ENCODE results near the gene TOM1. TPM values are rescaled to one million over a fixed set of nuclear protein-coding genes. Genes with fewer than 3 reads are reported as not detected.
A peak's percentile ranks its signal among the peaks of the same experiment; 100 is the strongest.
"Not testable (repeated sequence)": the region's sequence is repeated elsewhere in the genome, so short reads cannot be mapped to it uniquely, and the experiment has no call there.

The TOM1 gene
- total RNA-seq, 5 donors from 2014 or later (not counting 1 experiment from before 2014, with no cell fraction given), result 55.9 to 152 (median 68.3) TPM

GRCh38 chr22:35357883-35358621 is 58.4 kb downstream of the TOM1 start:
- Histone ChIP-seq H3K4me1 (ENCODE audit: control insufficient read depth in 1 of 2, extremely low read depth in 1 of 2, insufficient read depth in 2 of 2, low read length in 2 of 2) (peaks cover 0 to under 1% of the 10 kb centered on the region in 2 experiments), H3K27me3 (replicated peaks in 1 of 2; ENCODE audit: control insufficient read depth in 2 of 2, extremely low read depth in 1 of 2, insufficient read depth in 2 of 2, low read length in 1 of 2) (peaks cover 0 to 33% of the 10 kb centered on the region in 2 experiments), H3K9me3 (no peaks in the 10 kb centered on the region), H3K4me3 (ENCODE audit: control insufficient read depth in 1 of 2, extremely low read depth in 1 of 2, low read length in 1 of 2) (no peak overlapping the region), H3K27ac (ENCODE audit: low read length) (no peak overlapping the region), H3K36me3 (ENCODE audit: control insufficient read depth in 2 of 2, extremely low read depth in 1 of 2, insufficient read depth in 1 of 2, low read length in 1 of 2) (no peaks in the 10 kb centered on the region)
- ChIA-PET CTCF (no interaction called here), POLR2A (no interaction called here)
- DNase-seq, result no peak
- Mint-ChIP-seq H3K27ac (no peak overlapping the region), H3K4me3 (no peak overlapping the region), H3K4me1 (peaks cover 1 to 5% (median 2%) of the 10 kb centered on the region in 3 donors), H3K36me3 (no peaks in the 10 kb centered on the region), H3K27me3 (peaks cover 3 to 12% of the 10 kb centered on the region in 2 donors), H3K9me3 (no peaks in the 10 kb centered on the region)
- 70% methylated on average over 2 of the region's 6 CpGs for WGBS (ENCODE audit: insufficient coverage)
- ATAC-seq (replicated peaks in 1 of 4), result no peak

DNA sequence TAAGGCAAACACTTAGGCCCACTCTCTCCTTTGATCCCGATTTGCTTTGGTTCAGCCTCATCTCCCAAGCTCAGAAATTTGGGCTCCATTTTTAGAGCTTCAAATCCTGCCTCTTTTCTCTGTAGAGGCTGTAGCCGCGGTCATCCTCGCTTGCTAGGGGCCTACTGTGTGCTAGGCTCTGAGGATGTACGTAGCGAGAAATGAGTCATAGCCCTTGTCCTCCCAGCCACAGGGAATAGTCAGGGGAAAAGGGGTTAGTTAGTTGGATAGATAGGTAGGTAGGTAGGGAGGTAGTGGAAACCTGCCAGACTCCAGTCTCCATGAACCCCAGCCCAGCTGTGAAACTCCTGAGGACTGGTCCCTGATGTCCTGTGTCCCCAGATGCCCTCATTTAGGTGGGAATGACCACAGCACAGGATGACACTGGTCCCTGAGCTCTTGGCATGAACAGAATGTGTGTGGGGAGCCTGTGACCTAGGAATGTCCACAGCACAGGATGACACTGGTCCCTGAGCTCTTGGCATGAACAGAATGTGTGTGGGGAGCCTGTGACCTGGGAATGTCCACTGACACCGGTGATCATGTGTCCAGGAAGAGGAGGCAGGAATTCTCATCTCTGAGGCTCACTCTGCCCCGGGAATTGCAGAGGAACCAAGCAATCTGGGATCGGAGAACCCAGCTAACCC is 59.8 kb downstream of the TOM1 start:
- no peak for ATAC-seq (replicated peaks in 1 of 4)
- no peak overlapping the region for H3K27ac Mint-ChIP-seq

DNA sequence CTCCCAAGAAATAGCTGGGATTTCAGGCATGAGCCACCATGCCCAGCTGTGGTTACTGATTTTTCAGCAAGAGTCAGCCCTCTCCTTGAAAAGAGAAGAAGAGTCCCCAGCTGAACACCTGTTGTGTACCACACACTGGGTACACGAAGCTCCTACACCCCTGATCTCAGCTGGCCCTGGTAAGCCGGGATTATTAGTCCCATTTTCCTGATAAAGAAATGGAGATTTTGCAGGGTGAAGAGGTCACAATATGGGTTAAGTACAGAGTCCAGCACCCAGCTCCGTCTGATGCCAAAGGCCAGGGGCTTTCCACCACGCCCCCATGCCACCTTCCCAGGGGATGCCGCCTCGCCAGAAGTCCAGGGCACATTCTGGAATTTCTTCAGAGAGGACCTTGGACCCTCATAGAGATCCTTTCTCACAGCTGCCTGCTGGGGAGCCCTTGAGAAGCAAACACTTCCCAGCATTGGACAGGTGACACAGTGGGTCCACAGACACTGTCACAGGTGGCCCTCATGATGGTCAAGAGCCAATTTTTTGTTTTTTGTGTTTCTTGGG is 61.4 kb downstream of the TOM1 start:
- H3K9me3 Mint-ChIP-seq, result no peaks in the 10 kb centered on the region
- H3K27me3 ChIP-seq (replicated peaks in 1 of 2; ENCODE audit: control insufficient read depth in 2 of 2, extremely low read depth in 1 of 2, insufficient read depth in 2 of 2, low read length in 1 of 2), result peaks cover 0 to 40% of the 10 kb centered on the region in 2 experiments
- no peak overlapping the region for H3K27ac ChIP-seq (ENCODE audit: low read length)
- H3K4me3 Mint-ChIP-seq, result no peak overlapping the region
- CTCF ChIA-PET, result no interaction called here
- H3K27ac Mint-ChIP-seq, result no peak overlapping the region
- ATAC-seq (replicated peaks in 1 of 4), result no peak
- no peaks in the 10 kb centered on the region for H3K36me3 Mint-ChIP-seq
- WGBS (ENCODE audit: insufficient coverage), result 82% methylated on average over 3 of the region's 6 CpGs
- H3K27me3 Mint-ChIP-seq, result peaks cover 11 to 20% of the 10 kb centered on the region in 2 donors
- H3K4me3 ChIP-seq (ENCODE audit: control insufficient read depth in 1 of 2, extremely low read depth in 1 of 2, low read length in 1 of 2), result no peak overlapping the region
- DNase-seq, result no peak
- H3K4me1 Mint-ChIP-seq, result peaks cover 0 to 3% (median 0%) of the 10 kb centered on the region in 3 donors
- H3K36me3 ChIP-seq (ENCODE audit: control insufficient read depth in 2 of 2, extremely low read depth in 1 of 2, insufficient read depth in 1 of 2, low read length in 1 of 2), result no peaks in the 10 kb centered on the region
- POLR2A ChIA-PET, result no interaction called here
- no peaks in the 10 kb centered on the region for H3K9me3 ChIP-seq
- H3K4me1 ChIP-seq (ENCODE audit: control insufficient read depth in 1 of 2, extremely low read depth in 1 of 2, insufficient read depth in 2 of 2, low read length in 2 of 2), result no peaks in the 10 kb centered on the region

More for the DNA sequence above, 59.8 kb downstream of the TOM1 start:
- DNase-seq, result no peak
- peaks cover 0 to 34% of the 10 kb centered on the region in 2 experiments for H3K27me3 ChIP-seq (replicated peaks in 1 of 2; ENCODE audit: control insufficient read depth in 2 of 2, extremely low read depth in 1 of 2, insufficient read depth in 2 of 2, low read length in 1 of 2)
- no peaks in the 10 kb centered on the region for H3K36me3 ChIP-seq (ENCODE audit: control insufficient read depth in 2 of 2, extremely low read depth in 1 of 2, insufficient read depth in 1 of 2, low read length in 1 of 2)
- Mint-ChIP-seq H3K36me3 (no peaks in the 10 kb centered on the region), H3K9me3 (no peaks in the 10 kb centered on the region), H3K4me3 (no peak overlapping the region), H3K27me3 (peaks cover 6 to 15% of the 10 kb centered on the region in 2 donors), H3K4me1 (peaks cover 0 to 5% (median 0%) of the 10 kb centered on the region in 3 donors)
- no peaks in the 10 kb centered on the region for H3K4me1 ChIP-seq (ENCODE audit: control insufficient read depth in 1 of 2, extremely low read depth in 1 of 2, insufficient read depth in 2 of 2, low read length in 2 of 2)
- H3K9me3 ChIP-seq, result no peaks in the 10 kb centered on the region
- POLR2A ChIA-PET, result no interaction called here
- WGBS (ENCODE audit: insufficient coverage), result 71% methylated on average over 8 of the region's 9 CpGs
- H3K27ac ChIP-seq (ENCODE audit: low read length), result no peak overlapping the region
- H3K4me3 ChIP-seq (ENCODE audit: control insufficient read depth in 1 of 2, extremely low read depth in 1 of 2, low read length in 1 of 2), result no peak overlapping the region
- CTCF ChIA-PET, result no interaction called here

- Mint-ChIP-seq H3K36me3 (no peaks in the 10 kb centered on the region), H3K4me1 (no peaks in the 10 kb centered on the region), H3K9me3 (no peaks in the 10 kb centered on the region), H3K27me3 (peaks cover 16 to 25% of the 10 kb centered on the region in 2 donors), H3K27ac (no peak overlapping the region), H3K4me3 (no peak overlapping the region)
- CTCF ChIA-PET, result no interaction called here
- WGBS (ENCODE audit: insufficient coverage), result 92% methylated on average over 10 of the region's 11 CpGs
- H3K27ac ChIP-seq (ENCODE audit: low read length), result no peak overlapping the region
- H3K4me1 ChIP-seq (ENCODE audit: control insufficient read depth in 1 of 2, extremely low read depth in 1 of 2, insufficient read depth in 2 of 2, low read length in 2 of 2), result no peaks in the 10 kb centered on the region
- DNase-seq (no peak), ATAC-seq (replicated peaks in 1 of 4) (no peak)
- no peak overlapping the region for H3K4me3 ChIP-seq (ENCODE audit: control insufficient read depth in 1 of 2, extremely low read depth in 1 of 2, low read length in 1 of 2)
- H3K27me3 ChIP-seq (replicated peaks in 1 of 2; ENCODE audit: control insufficient read depth in 2 of 2, extremely low read depth in 1 of 2, insufficient read depth in 2 of 2, low read length in 1 of 2), result peaks cover 0 to 39% of the 10 kb centered on the region in 2 experiments
- no peaks in the 10 kb centered on the region for H3K9me3 ChIP-seq
- POLR2A ChIA-PET, result no interaction called here
- H3K36me3 ChIP-seq (ENCODE audit: control insufficient read depth in 2 of 2, extremely low read depth in 1 of 2, insufficient read depth in 1 of 2, low read length in 1 of 2), result no peaks in the 10 kb centered on the region
Observed at GRCh38 chr22:35363566-35364086, 63.9 kb downstream of the TOM1 start.

DNA sequence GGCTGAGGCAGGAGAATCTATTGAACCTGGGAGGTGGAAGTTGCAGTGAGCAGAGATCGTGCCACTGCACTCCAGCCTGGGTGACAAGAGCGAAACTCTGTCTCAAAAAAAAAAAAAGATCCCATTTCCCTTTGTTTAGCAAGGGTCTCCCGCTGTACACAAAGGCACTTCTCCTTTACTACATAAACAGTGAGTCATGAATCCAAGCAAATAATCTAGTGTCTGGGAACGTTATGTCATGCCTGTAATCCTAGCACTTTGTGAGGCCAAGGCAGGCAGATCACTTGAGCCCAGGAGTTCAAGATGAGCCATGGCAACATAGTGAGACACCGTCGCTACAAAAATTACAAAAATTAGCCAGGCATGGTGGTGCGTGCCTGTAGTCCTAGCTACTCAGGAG is 64.5 kb downstream of the TOM1 start:
- H3K9me3 Mint-ChIP-seq; DNase-seq; H3K4me3 Mint-ChIP-seq; H3K4me1 Mint-ChIP-seq; POLR2A ChIA-PET; H3K4me1 ChIP-seq (ENCODE audit: control insufficient read depth in 1 of 2, extremely low read depth in 1 of 2, insufficient read depth in 2 of 2, low read length in 2 of 2); ATAC-seq (replicated peaks in 1 of 4); H3K4me3 ChIP-seq (ENCODE audit: control insufficient read depth in 1 of 2, extremely low read depth in 1 of 2, low read length in 1 of 2); H3K27ac Mint-ChIP-seq; H3K36me3 ChIP-seq (ENCODE audit: control insufficient read depth in 2 of 2, extremely low read depth in 1 of 2, insufficient read depth in 1 of 2, low read length in 1 of 2); H3K9me3 ChIP-seq; H3K27ac ChIP-seq (ENCODE audit: low read length); H3K36me3 Mint-ChIP-seq; CTCF ChIA-PET: not testable (repeated sequence)
- peaks cover 0 to 43% of the 10 kb centered on the region in 2 experiments for H3K27me3 ChIP-seq (replicated peaks in 1 of 2; ENCODE audit: control insufficient read depth in 2 of 2, extremely low read depth in 1 of 2, insufficient read depth in 2 of 2, low read length in 1 of 2)
- WGBS (ENCODE audit: insufficient coverage), result 95% methylated on average over 6 of the region's 7 CpGs
- H3K27me3 Mint-ChIP-seq, result peaks cover 16 to 28% of the 10 kb centered on the region in 2 donors

- no peaks in the 10 kb centered on the region for H3K9me3 Mint-ChIP-seq
- Histone ChIP-seq H3K4me3 (ENCODE audit: control insufficient read depth in 1 of 2, extremely low read depth in 1 of 2, low read length in 1 of 2) (no peak overlapping the region), H3K27ac (ENCODE audit: low read length) (no peak overlapping the region), H3K27me3 (replicated peaks in 1 of 2; ENCODE audit: control insufficient read depth in 2 of 2, extremely low read depth in 1 of 2, insufficient read depth in 2 of 2, low read length in 1 of 2) (peaks cover 0 to 47% of the 10 kb centered on the region in 2 experiments), H3K36me3 (ENCODE audit: control insufficient read depth in 2 of 2, extremely low read depth in 1 of 2, insufficient read depth in 1 of 2, low read length in 1 of 2) (no peaks in the 10 kb centered on the region), H3K9me3 (no peaks in the 10 kb centered on the region), H3K4me1 (ENCODE audit: control insufficient read depth in 1 of 2, extremely low read depth in 1 of 2, insufficient read depth in 2 of 2, low read length in 2 of 2) (peaks cover 0 to 9% of the 10 kb centered on the region in 2 experiments)
- DNase-seq (peak in 1 of 35 experiments; percentile 32), ATAC-seq (replicated peaks in 1 of 4) (peak in 1 of 4 experiments; percentile 32)
- POLR2A ChIA-PET, result no interaction called here
- no peak overlapping the region for H3K4me3 Mint-ChIP-seq
- no peak overlapping the region for H3K27ac Mint-ChIP-seq
- WGBS (ENCODE audit: insufficient coverage), result 39% methylated on average over 9 of the region's 9 CpGs
- no peaks in the 10 kb centered on the region for H3K36me3 Mint-ChIP-seq
- H3K4me1 Mint-ChIP-seq, result peaks cover 6 to 7% (median 7%) of the 10 kb centered on the region in 3 donors
- CTCF ChIA-PET, result no interaction called here
- peaks cover 16 to 25% of the 10 kb centered on the region in 2 donors for H3K27me3 Mint-ChIP-seq
Observed at GRCh38 chr22:35367331-35367886, 67.7 kb downstream of the TOM1 start.

Data from T-cell (primary cell).